Neutrophil (primary cell): ENCODE data around the gene C12orf57.

Experiments
- H3K27ac ChIP-seq: fragments of 200-600 bp; sonication (generic); 2 replicates; pipeline ENCODE4 v1.5.1; 2016; ENCODE audit warnings: mild to moderate bottlenecking, moderate library complexity
- H3K27me3 ChIP-seq: fragments of 200-600 bp; sonication (generic); 2 replicates; pipeline ENCODE4 v1.6.0; 2016; ENCODE audit warnings: mild to moderate bottlenecking
- H3K36me3 ChIP-seq: fragments of 200-600 bp; sonication (generic); 2 replicates; pipeline ENCODE4 v1.5.1; 2017
- H3K4me1 ChIP-seq, 2 experiments: fragments of 200-600 bp in 1 of 2; sonication (generic) in 1 of 2; 1 replicate in 1 of 2; 2 replicates in 1 of 2; pipeline versions ENCODE4 v1.5.1 to v1.6.1; 2013 to 2016; ENCODE audit warnings: low read depth in 1 of 2, low read length in 1 of 2, mild to moderate bottlenecking in 1 of 2, moderate library complexity in 1 of 2; ENCODE audit not compliant: control insufficient read depth in 1 of 2, insufficient read depth in 1 of 2
- H3K4me3 ChIP-seq, 2 experiments: fragments of 200-600 bp in 1 of 2; sonication (generic) in 1 of 2; 1 replicate in 1 of 2; 2 replicates in 1 of 2; pipeline ENCODE4 v1.5.1; 2013 to 2016; ENCODE audit warnings: low read depth in 1 of 2, low read length in 1 of 2, mild to moderate bottlenecking in 1 of 2, moderate library complexity in 1 of 2
- H3K9me3 ChIP-seq: fragments of 200-600 bp; sonication (generic); 2 replicates; pipeline ENCODE4 v1.5.1; 2016
- TF ChIP-seq, protein P1 (sequence below): fragments of 200-600 bp; sonication (generic); IDR thresholded peaks from 2 replicates; pipeline ENCODE4 v1.5.1; 2016; ENCODE audit warnings: antibody characterized with exemption

C12orf57 gene

DNA sequence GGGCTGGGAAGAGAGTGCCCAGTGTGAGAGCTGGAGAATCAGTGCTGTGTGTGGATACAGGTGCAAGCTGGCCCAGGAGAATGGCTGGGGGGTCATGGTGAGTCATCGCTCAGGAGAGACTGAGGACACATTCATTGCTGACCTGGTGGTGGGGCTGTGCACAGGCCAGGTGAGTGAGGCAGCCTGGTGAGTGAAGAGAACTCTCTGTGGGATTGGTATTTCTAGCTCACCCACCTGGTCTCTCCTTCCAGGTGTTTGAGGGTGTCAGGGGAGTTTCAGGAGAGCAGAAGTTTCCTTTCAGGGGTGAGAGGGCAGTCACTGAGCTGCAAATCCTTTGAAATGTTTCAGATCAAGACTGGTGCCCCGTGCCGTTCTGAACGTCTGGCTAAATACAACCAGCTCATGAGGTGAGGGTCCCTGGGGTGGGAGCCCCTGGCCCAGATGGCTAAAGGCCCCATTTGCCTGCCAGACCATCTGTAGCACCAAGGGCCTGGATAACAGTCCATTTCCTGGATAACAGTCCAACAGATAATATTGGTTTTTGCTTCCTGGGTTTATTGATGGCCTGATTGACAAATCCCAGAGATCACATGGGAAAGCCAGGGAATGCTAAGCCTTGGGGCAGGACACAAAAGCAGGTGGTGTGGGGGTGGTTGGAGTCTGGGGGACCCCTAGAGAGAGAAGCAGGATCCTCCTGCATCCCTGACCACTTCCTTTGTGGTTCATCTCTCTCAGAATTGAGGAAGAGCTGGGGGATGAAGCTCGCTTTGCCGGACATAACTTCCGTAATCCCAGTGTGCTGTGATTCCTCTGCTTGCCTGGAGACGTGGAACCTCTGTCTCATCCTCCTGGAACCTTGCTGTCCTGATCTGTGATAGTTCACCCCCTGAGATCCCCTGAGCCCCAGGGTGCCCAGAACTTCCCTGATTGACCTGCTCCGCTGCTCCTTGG lies 21.6 kb upstream of the C12orf57 start:
- no peaks in the 10 kb centered on the region for H3K36me3 ChIP-seq
- peaks cover 83% of the 10 kb centered on the region for H3K27me3 ChIP-seq
- H3K4me3 ChIP-seq = no peak overlapping the region
- peaks cover 16 to 22% of the 10 kb centered on the region in 2 experiments for H3K4me1 ChIP-seq
- no peak overlapping the region for H3K27ac ChIP-seq
- TF ChIP-seq, protein P1, sequence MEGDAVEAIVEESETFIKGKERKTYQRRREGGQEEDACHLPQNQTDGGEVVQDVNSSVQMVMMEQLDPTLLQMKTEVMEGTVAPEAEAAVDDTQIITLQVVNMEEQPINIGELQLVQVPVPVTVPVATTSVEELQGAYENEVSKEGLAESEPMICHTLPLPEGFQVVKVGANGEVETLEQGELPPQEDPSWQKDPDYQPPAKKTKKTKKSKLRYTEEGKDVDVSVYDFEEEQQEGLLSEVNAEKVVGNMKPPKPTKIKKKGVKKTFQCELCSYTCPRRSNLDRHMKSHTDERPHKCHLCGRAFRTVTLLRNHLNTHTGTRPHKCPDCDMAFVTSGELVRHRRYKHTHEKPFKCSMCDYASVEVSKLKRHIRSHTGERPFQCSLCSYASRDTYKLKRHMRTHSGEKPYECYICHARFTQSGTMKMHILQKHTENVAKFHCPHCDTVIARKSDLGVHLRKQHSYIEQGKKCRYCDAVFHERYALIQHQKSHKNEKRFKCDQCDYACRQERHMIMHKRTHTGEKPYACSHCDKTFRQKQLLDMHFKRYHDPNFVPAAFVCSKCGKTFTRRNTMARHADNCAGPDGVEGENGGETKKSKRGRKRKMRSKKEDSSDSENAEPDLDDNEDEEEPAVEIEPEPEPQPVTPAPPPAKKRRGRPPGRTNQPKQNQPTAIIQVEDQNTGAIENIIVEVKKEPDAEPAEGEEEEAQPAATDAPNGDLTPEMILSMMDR = no peak
- no peaks in the 10 kb centered on the region for H3K9me3 ChIP-seq

DNA sequence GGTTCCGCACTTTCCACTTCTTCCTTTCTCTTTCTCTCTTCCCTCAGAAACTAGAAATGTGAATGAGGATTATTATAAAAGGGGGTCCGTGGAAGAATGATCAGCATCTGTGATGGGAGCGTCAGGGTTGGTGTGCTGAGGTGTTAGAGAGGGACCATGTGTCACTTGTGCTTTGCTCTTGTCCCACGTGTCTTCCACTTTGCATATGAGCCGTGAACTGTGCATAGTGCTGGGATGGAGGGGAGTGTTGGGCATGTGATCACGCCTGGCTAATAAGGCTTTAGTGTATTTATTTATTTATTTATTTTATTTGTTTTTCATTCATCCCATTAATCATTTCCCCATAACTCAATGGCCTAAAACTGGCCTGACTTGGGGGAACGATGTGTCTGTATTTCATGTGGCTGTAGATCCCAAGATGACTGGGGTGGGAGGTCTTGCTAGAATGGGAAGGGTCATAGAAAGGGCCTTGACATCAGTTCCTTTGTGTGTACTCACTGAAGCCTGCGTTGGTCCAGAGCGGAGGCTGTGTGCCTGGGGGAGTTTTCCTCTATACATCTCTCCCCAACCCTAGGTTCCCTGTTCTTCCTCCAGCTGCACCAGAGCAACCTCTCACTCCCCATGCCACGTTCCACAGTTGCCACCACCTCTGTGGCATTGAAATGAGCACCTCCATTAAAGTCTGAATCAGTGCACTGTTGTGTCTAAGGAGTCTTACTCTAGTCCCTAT lies 20.7 kb upstream of the C12orf57 start:
- Histone ChIP-seq H3K4me3 (no peak overlapping the region), H3K9me3 (no peaks in the 10 kb centered on the region), H3K36me3 (no peaks in the 10 kb centered on the region), H3K27me3 (peaks cover 82% of the 10 kb centered on the region), H3K27ac (no peak overlapping the region), H3K4me1 (peaks cover 21 to 27% of the 10 kb centered on the region in 2 experiments)
- TF ChIP-seq, protein P1 = no peak

DNA sequence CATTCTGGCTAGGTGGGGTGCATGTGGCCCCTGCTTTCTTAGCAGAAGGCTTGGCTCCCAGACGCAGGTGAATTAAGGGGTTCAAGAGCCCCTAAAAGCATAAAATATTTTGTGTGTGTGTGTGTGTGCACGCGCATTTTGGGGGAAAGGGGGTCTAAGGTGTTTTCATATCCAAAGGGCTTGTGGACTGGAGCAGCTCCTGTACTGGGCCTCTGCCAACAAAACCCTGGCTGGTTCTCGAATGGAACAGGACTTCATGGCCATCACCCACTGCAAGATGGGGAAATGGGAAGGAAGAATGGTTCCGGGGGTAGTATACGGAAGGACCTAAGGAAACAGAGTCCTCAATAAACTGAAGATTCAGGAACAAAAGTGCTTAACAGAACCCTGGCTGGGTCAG lies 20.0 kb upstream of the C12orf57 start:
- peaks cover 89% of the 10 kb centered on the region for H3K27me3 ChIP-seq
- no peak overlapping the region for H3K4me3 ChIP-seq
- no peak overlapping the region for H3K27ac ChIP-seq
- H3K36me3 ChIP-seq = no peaks in the 10 kb centered on the region
- TF ChIP-seq, protein P1 = no peak
- H3K9me3 ChIP-seq = no peaks in the 10 kb centered on the region
- peaks cover 21 to 34% of the 10 kb centered on the region in 2 experiments for H3K4me1 ChIP-seq

DNA sequence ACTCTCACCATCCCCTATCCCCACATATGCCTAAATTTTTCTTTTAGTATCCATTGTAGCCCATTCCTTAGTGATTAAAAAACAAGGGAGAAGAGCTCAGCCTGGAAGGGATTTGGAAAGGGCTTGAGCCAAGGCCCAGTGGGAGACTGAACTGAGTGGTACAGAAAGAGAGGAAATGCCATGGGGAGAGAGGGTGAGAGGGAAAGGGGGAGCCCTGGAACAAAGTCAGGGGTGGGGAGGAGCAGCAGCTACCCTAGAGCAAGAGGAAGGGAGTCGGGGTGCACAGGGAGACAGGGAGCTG lies 18.6 kb upstream of the C12orf57 start:
- H3K36me3 ChIP-seq = no peaks in the 10 kb centered on the region
- no peak overlapping the region for H3K27ac ChIP-seq
- TF ChIP-seq, protein P1 = no peak
- no peaks in the 10 kb centered on the region for H3K9me3 ChIP-seq
- no peak overlapping the region for H3K4me3 ChIP-seq
- H3K4me1 ChIP-seq = peaks cover 21 to 35% of the 10 kb centered on the region in 2 experiments
- H3K27me3 ChIP-seq = peaks cover 90% of the 10 kb centered on the region

DNA sequence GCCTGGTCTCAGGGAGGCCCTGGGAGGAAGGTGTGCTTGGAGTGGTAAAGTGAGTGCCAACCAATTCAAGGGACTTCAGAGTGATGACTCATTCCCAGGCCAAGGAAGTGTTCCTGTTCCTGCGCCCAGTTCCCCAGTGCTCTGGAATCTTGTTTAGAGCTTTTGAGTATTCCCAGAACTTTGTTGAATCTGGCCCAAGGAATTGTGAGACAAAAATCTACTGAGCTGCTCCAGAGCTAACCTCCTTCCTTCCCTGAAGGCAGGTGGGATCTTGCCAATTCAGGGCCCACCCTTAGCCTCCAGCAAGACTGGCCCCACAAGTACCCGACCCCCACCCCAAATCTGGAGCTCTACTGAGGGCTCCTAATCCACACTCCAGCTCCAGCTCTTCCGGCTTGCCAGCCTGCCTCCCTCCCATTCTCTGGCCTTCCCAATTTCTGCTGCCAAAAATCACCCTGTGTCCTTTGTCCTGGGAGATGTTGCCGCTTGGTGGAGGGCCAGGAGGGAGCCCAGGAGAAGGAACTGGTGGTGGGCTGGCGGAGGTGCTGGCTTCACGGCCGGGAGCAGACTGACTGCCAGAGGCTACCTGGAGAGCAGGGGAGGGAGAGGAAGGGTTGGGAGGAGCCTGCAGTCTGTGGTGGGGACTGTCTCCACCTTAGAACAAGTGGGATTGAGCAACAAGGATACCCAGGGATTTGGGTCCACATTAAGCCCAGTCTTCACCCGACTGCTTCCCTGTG lies 18.1 kb upstream of the C12orf57 start:
- TF ChIP-seq, protein P1 = no peak
- Histone ChIP-seq H3K27ac (no peak overlapping the region), H3K9me3 (no peaks in the 10 kb centered on the region), H3K4me1 (peaks cover 21 to 35% of the 10 kb centered on the region in 2 experiments), H3K27me3 (peaks cover 90% of the 10 kb centered on the region), H3K36me3 (no peaks in the 10 kb centered on the region), H3K4me3 (no peak overlapping the region)
